HG03432 (cell line): Measurements from ENCODE around the gene MYBPC2.

Experiments
- ATAC-seq: cut with Tn5 transposase; IDR thresholded peaks from one replicate; pipeline ENCODE4 v1.9.1; 2021; ENCODE audit warnings: mild to moderate bottlenecking, moderate library complexity; ENCODE audit not compliant: unreplicated experiment

Gene MYBPC2

DNA sequence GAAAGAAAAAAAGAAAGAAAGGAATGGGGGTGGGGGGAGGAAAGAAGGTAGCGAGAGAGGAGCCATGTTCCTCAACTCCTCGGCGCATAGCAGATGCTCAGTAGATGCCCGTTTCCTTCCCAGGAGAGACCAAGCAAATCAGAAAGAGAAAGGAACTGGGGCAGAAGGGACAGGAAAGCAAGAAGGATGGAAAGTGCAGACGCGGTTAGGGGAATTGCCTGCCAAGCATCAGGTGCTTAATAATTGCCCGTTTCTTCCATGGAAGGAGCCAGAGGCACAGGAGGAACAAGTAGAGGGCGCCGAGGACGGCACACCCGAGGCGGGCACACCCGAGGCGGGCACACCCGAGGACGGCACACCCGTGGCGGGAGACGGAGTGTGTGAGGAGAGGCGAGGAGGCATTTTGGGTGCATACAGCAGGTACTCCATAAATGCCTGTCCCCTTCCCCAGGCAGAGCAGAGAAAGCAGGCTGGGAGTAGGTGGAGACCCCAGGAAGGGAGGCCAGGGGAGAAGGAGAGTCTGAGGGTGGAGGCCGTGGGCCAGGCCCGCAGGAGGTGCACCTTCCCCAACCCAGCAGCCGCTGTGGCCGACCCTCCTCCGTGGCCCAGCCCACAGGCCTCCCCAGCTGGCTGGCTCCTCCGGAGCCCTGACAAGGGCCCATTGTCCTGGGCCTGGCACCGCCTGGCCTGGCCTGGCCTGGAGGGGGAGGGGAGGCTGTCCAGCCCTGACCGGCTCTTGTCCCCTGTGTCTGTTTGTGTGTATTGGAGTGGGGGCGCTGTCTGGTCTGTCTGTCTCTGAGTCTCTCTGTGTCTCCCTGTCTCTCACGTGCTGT is 63.7 kb downstream of the MYBPC2 start:
- ATAC-seq = no peak

DNA sequence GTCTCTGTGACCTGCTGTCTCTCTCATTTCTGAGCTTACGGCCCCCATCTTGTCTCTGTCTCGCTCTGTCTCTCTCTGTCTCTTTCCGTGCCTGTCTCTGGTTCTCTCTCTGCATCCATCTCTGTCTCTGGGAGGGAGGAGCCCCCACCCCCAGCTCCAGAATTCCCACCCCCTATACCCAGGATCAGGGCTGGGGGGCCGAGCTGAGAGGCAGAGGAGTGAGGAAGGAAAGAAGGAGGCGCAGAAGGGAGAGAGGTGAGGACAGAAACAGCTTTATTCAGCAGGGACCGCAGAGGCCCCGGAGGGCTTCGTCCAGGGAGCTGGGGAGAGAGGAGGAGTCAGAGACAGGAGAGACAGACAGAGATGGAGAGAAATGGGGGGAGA is 64.3 kb downstream of the MYBPC2 start:
- ATAC-seq = no peak

DNA sequence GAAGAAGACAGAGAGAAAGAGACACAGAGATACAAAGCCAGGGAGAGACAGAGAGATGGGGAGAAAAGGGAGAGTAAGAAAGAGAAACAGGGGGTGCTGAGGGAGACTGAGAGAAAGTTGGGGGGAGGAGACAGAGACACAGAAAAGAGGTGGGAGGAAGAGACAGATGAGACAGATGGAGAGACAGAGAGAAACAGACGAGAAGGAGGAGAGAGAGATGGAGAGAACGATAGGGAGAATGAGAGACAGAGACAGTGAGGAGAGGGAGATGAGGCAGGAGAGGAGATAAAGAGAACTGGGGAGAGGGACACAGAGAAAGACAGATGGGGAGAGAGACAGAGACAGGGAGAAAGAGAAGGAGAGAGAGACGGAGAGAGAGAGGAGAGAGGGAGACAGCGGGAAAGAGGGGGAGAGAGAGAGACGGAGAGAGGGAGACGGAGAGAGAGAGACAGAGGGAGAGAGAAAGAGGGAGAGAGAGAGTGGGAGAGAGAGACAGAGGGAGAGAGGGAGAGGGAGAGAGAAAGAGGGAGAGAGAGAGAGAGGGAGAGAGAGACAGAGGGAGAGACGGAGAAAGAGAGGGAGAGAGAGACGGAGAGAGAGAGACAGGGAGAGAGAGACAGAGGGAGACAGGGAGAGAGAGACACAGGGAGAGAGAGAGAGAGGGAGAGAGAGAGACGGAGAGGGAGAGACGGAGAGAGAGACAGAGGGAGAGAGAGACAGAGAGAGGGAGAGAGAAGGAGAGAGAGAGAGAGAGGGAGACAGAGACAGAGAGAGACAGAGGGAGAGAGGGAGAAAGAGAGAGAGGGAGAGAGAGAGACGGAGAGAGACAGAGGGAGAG is 65.7 kb downstream of the MYBPC2 start:
- ATAC-seq = no peak

DNA sequence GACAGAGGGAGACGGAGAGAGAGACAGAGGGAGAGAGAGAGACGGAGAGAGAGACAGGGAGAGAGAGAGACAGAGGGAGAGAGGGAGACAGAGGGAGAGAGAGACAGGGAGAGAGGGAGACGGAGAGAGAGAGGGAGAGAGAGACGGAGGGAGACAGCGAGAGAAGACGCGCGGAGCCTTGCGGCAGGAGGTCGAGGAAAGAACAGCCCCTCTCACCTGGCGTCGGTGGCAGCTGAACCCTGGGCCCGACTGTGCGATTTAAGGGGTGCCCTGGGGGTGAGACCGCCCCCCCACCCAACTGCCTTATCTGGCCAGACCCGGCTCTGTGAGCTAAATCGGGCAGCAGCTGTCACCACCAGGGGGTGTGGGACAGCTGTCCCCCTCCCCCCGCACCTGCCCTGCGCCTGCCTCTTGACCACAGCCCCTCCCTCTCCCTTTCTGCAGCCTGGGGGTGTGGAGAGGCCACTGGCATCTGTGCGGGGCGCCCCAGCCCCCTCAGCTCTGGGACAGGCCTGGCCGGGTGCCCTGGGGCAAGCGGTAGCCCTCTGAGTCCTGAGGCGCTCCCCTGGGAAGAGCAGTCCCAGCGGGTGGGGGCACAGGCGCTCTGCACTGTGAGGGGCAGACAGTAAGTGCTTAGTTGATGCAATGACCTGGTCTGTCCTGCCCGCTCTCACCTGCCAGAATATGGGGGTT is 67.5 kb downstream of the MYBPC2 start:
- ATAC-seq = no peak

DNA sequence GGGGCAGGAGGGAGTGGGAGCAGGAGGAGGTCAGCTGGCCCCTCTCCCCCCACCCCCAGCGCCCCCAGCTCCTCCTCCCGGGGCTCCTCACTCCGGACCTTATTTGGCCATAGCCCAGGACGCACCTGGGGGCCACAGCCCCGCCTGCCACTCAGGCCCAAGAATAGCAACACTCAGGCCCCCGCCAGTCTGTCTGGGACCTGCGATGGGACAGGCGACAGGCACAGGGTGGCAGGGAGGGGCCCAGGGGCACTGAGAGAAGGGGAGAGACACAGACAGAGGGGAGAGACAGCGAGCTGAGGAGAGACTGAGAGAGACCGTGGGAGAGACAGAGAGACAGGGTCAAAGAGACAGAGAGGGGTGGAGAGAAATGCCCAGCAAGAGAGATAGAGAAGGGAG is 68.1 kb downstream of the MYBPC2 start:
- ATAC-seq = no peak

DNA sequence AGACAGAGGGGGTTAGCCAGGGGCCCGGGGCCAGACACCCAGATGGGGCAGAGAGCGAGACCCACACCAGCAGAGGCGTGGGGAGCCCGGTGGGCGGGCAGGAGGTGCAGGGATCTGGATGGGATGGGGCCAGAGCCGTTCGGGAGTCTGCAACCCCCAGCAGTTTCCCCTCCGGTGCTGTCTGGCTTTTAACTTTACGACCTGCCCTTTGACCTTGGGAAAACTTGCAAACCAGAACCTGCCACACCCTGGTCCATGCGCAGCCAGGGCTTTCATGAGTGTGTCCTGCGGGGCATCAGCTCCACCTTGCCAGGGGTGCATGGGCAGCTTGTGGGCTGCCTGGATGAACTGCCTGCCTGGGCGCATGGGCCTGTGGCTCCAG is 68.5 kb downstream of the MYBPC2 start:
- no peak for ATAC-seq

DNA sequence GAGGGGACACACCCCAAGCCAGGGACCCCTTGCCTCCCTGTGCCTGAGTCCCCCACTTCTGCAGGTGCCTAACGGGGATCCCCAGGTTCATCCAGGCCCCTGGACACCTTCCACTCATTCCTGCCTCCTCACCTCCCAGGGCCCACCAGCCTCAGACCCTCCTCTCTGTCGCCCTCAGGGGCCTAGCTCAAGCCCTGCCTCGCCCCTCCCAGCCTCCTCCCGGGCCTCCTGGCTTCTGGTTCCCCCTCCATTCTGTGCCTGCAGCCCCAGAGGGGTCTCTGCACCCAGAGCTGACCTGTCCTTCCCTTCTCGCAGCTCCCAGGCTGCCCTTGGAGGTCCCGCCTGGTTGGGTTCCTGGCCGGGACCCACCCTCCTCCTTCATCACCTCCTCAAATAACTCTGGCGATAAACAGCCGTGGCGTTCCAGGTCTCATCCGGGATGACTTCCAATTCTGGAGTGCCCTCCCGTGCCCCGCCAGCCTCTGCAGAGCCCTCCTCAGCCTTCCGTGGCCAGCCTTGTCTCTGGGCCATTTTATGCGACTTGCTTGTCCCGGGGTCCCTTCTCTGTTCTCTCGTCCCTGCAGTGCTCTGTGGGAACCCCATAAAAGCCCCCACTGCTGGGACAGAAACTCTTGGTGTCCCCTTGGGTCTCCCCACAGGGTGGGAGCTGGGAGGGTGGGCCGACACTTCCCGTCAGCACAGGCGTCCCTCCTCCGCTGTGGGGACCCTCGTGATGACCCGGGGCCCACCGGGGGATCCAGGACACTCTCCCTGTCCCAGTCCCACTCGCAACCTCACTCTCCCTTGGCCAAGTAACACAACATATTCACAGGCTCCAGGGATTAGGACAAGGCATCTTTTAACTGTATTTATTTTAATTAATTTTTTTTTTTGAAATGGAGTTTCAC is 69.1 kb downstream of the MYBPC2 start:
- no peak for ATAC-seq

DNA sequence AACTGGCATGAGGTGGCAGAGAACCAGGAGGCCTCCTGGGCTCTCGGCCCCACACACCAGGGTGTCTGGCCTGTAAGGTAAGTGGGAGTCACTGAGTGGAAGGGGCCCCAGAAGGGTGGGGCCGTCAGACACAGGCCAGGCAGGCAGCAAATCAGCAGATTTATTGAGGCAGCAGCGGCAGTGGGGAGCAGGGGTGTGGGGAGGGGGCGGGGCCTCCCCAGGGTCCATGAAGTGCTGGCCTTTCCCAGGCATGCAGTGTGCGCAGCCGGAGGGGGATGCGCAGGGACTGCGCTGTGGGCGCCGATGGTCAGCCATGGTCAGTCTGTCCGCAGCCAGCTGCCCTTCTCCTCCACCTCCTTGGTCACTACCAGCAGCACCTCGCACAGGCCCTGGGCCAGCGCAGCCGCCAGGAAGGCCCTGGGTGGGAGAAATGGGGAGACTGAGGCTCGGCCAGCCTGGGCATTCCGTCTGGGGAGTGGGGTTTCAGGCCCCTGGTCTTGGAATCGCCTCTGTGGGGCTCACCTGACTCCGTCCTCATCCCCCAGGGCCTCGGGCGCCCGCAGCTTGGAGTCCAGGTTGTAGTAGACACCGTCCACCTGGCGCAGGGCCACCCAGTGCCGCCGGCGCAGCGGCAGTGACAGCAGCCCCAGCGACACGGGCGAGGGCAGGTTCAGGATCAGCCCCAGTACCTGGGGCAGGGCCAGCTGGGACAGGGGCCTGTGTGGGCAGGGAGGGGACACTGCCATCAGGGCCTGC is 73.3 kb downstream of the MYBPC2 start:
- no peak for ATAC-seq

DNA sequence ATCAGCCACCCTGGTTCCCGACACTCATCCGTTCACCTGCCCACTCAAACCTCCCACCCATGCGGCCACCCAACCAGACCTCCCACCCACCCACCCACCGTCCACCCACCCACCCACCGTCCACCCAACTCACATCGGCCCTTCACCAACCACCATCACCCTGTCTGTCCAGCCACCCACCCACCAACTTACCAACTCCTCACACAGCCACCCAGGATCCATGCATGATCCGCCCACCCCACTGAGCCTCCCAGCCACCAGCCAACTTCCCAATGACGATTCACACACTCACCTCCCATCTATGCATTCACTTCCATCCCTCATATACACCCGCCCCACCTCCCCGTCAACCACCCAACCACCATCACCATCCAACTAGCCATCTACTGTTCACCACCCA is 74.0 kb downstream of the MYBPC2 start:
- ATAC-seq = no peak

DNA sequence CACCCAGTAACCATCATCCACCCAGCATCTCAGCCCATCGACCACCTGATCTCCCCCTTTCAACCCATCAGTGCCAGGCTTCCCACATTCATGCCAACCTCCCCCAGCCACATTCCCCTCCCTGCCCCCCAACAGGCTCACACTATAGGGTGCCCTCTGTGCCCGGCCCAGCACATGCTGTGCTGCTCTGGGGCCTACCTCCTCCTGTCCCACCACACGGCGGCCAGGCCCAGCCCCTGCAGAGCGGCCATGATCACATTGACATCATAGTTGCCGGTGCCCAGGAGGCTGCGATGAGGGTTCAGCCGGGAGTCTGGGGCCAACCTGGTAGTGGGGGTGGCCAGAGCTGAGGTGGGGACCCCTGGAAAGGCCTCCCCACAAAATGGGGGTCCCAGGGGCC is 74.7 kb downstream of the MYBPC2 start:
- no peak for ATAC-seq

DNA sequence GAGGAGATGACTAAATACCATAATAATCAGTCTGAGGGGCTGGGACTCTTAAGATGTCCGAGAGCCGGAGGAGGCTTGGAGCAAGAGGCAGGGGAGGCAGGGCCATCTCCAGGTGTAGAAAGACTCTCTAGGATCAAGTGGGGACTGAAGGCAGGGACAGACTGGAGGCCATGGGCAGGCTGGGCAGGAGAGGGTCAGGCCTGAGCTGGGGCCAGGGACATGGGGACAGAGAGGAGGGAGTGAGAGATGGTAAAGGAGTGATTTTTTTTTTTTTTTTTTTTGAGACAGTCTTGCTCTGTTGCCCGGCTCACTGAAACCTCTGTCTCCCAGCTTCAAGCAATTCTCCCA is 76.1 kb downstream of the MYBPC2 start:
- ATAC-seq = no peak

DNA sequence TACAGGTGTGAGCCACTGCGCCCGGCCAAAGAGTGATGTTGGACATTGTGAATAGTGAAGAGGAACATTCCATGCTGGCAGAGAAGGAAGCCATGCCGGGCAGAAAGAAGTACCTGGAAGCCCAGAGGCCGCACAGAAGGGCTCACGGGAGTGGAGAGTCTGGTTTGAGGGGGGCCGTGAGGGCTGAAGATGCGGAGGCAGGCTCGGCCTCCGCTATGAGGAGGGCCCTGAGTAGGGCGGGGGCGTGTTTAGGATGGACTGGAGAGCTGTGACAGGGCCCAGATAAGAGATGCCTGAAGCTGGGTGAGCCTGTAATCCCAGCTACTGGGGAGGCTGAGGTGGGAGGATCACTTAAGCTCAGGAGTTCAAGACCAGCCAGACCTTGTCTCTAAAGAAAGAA is 76.7 kb downstream of the MYBPC2 start:
- no peak for ATAC-seq

DNA sequence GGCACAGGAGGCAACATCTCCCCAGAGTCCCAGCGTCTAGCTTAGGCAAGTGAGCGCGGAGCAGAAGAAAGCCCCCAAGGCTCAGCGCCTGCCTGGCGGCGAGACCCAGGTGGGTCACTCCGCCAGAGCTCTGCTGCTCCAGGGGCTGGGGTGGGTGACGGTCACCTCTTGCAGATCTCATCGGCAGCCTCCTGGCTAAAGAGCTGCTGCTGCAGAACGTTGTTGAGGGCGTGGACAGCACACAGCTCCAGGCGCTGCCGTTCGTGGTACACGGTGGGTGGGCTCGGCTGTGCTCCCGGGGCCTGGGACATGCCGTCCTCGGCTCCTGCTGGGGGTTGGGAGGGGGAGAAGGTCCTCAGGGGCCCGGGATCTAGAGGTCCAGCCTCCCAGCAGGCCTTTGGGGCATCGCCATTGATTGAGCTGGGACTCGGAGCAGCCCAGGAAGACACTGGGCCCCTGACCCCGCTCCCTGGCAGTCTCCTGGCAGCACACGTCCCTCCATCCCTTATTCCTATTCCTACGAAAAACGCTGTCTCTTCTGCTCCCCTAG is 77.5 kb downstream of the MYBPC2 start:
- ATAC-seq = no peak

DNA sequence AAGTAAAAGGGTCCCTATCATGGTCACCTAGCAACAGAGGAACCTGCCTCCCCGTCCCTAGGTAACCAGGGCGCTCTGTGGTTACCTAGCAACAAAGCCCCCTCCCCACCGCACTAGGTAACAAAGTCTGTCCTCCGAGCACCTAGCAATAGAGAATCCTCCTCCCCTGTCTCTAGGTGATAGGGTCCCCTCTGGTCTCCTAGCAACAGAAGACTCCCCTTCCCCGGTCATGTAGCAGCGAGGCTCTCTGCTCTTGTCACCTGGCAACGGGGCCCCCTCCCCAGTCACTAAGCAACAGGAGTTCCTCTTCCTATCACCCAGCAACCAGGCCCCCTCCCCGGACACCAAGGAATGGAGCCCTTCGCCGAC is 78.0 kb downstream of the MYBPC2 start:
- ATAC-seq = no peak

DNA sequence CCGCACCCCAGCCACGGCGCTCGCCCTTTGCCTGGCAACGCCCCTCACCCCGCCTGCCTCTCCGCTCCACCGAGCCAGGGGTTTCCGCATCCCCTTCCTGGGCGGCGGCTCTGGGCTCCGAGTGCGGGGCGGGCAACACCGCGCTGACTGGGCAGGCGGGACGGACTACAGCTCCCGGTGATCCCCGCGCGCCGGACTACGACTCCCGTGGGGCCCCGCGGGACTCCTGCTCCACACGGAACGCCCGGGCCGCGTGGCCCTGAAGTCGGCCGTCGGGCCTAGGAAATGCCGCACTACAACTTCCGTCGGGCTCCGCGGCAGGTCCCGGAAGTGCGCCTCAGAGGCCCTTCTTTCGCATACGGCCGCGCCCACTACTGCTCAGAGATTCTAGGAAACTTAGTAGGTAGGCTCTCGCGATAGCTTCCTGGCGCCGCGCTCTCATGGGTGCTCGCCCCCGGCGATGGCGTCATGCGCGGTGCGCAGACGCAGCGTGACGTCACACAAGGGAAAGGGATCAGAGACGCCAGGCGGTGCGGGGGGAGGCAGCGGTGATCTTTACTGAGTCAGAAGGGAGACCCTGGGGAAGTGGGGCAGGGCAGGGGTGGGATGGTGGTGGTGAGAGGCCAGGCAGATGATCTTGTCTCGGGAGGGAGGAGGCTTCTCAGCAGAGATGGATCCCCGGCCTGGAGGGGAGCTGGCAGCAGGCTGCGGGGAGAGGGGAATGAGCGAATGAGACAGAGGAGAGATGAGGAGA is 78.6 kb downstream of the MYBPC2 start, which contains the start of gene JOSD2:
JOSD2 (minus strand) TSS at position 123 of the 754 bp plus-strand sequence. CDS start 760 bp downstream, outside the sequence.
- ATAC-seq = peak; percentile 85

DNA sequence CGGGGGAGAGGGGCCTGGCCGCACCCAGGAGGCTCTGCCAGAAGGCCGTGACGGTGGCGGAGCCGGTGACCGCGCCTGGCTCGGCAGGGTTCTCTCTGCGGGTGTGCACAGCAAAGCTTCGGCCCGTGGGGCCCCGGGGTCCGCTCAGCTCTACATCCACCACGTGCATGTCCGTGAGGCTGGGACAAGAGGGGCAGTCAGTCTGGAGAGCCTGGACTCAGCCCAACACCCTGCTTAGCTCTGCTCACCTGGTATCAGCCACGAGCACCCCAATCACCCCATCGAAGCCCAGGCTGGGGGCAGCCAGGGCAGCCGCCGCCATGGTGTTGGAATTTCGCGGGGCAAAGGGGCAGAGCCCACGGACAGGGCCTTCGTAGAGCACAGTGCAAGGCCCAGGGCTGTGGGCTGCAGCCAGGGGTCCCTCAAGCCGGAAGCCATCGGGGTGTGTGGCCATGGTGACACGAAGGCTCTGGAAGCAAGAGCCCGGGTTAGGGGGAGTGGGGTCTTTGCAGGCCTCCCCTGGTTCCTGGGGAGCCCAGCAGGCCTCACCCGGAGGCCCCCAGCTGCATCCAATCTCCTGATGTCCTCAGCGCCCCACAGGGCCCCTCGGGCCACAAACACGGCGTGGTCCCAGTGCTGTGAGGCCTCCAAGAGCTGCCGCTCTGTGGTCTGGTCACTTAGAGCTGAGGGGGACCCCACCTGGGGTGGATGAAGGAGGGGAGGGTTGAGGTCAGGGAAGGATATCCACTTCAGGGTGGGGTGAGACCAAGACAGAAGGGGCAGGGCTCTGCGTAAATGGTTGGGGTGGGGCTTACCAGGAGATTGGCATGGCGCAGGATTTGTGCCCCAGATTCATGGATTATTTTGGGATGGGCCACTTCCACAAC is 79.7 kb downstream of the MYBPC2 start:
- no peak for ATAC-seq

DNA sequence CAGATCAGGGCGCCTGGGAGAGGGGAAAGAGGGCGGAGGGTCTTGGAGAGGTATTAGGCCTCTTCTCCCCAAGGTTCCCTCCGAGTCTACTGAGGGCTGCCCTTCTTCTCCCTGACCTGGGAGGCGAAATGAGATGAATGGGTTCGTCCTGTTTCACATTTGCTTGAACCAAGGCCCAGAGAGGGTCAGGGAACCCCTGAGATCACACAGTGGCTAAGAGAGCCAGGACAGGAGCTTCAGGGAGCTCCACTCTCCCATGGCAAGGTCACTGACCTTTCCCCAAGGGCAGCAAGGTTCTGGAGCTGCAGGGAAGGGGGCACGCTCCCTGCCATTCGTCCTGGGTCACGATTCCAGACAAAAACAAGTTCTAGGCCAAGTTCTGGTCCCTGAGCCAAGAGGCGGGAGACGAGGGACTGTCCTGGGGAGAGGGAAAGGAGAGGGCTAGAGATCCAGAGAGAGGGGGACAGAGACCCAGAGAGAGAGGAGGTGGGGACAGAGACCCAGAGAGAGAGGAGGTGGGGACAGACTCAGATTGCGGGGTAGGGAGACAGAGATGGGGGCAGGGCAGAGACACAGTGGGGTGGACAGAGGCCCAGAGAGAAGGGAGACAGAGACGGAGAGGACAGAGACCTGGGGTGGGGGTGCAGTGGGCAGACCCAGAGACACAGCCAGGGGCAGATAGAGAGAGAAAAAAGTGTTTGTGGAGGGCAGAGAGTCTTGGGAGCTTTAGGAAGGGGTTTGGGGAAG is 80.5 kb downstream of the MYBPC2 start:
- no peak for ATAC-seq
